ENCODE results near the gene TCAF1. TPM values are rescaled to one million over a fixed set of nuclear protein-coding genes. Genes with fewer than 3 reads are reported as not detected.

TCAF1 gene
- polyA plus RNA-seq, 1 donor from 2014 or later: 172 TPM

DNA sequence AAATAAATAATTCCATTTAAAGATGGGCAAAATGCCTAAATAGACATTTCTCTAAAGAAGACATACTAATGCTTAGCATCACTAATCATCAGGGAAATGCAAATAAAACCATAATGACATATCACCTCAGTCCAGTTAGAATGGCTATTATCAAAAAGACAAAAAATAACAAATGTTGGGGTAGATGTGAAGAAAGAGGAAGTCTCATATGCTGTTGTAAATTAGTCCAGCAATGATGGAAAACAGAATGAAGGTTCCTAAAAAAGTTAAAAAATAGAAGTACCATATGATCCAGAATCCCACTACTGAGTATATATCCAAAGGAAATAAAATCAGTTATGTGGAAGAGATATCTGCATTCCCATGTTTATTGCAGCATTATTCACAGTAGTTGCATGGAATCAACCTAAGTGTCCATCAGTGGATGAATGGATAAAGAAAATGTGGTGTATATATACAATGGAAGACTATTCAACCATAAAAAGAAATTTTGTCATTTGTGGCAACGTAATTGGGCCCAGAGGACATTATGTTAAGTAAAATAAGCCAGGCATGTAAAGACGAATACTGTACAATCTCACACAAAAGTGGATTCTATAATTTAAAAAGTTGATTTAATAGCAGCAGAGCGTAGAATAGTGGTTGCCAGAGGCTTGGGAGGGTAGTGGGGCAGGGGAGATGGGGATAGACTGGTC lies 52.0 kb downstream of the TCAF1 start:
- Histone ChIP-seq H3K36me3 (ENCODE audit: insufficient read depth, low read length) (peaks cover 3% of the 10 kb centered on the region), H2AFZ (ENCODE audit: low read depth, low read length) (no peak overlapping the region), H3K27me3 (ENCODE audit: insufficient read depth, low read depth, low read length) (no peaks in the 10 kb centered on the region), H4K20me1 (ENCODE audit: insufficient read depth) (no peaks in the 10 kb centered on the region), H3K27ac (ENCODE audit: low read length) (no peak overlapping the region), H3K9me3 (ENCODE audit: low read length) (no peaks in the 10 kb centered on the region), H3K4me2 (ENCODE audit: low read length) (no peak overlapping the region), H3K79me2 (replicated peaks; ENCODE audit: insufficient read depth, low read length) (no peaks in the 10 kb centered on the region), H3K9ac (ENCODE audit: low read length) (no peak overlapping the region), H3F3A (ENCODE audit: insufficient read depth, low read length, poor library complexity, severe bottlenecking) (no peaks in the 10 kb centered on the region), H3K4me3 (ENCODE audit: low read length) (no peak overlapping the region), H3K9me2 (ENCODE audit: insufficient read depth, low read length) (no peaks in the 10 kb centered on the region)
- TF ChIP-seq POLR2AphosphoS5 (IDR thresholded peaks at IDR 0.05) (peak; percentile 54), RAD21 (conservative IDR thresholded peaks at IDR 0.05) (no peak), EZH2 (IDR thresholded peaks at IDR 0.05; ENCODE audit: borderline replicate concordance, insufficient read depth, low read length, poor library complexity, severe bottlenecking) (no peak), EP300 (conservative IDR thresholded peaks at IDR 0.05; ENCODE audit: poor library complexity, severe bottlenecking) (peak; percentile 72), MXI1 (conservative IDR thresholded peaks at IDR 0.05; ENCODE audit: poor library complexity, severe bottlenecking) (no peak)
- TF ChIP-seq, protein P1, sequence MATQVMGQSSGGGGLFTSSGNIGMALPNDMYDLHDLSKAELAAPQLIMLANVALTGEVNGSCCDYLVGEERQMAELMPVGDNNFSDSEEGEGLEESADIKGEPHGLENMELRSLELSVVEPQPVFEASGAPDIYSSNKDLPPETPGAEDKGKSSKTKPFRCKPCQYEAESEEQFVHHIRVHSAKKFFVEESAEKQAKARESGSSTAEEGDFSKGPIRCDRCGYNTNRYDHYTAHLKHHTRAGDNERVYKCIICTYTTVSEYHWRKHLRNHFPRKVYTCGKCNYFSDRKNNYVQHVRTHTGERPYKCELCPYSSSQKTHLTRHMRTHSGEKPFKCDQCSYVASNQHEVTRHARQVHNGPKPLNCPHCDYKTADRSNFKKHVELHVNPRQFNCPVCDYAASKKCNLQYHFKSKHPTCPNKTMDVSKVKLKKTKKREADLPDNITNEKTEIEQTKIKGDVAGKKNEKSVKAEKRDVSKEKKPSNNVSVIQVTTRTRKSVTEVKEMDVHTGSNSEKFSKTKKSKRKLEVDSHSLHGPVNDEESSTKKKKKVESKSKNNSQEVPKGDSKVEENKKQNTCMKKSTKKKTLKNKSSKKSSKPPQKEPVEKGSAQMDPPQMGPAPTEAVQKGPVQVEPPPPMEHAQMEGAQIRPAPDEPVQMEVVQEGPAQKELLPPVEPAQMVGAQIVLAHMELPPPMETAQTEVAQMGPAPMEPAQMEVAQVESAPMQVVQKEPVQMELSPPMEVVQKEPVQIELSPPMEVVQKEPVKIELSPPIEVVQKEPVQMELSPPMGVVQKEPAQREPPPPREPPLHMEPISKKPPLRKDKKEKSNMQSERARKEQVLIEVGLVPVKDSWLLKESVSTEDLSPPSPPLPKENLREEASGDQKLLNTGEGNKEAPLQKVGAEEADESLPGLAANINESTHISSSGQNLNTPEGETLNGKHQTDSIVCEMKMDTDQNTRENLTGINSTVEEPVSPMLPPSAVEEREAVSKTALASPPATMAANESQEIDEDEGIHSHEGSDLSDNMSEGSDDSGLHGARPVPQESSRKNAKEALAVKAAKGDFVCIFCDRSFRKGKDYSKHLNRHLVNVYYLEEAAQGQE (IDR thresholded peaks at IDR 0.05; ENCODE audit: borderline replicate concordance): peak; percentile 31
- TF ChIP-seq, protein P2, sequence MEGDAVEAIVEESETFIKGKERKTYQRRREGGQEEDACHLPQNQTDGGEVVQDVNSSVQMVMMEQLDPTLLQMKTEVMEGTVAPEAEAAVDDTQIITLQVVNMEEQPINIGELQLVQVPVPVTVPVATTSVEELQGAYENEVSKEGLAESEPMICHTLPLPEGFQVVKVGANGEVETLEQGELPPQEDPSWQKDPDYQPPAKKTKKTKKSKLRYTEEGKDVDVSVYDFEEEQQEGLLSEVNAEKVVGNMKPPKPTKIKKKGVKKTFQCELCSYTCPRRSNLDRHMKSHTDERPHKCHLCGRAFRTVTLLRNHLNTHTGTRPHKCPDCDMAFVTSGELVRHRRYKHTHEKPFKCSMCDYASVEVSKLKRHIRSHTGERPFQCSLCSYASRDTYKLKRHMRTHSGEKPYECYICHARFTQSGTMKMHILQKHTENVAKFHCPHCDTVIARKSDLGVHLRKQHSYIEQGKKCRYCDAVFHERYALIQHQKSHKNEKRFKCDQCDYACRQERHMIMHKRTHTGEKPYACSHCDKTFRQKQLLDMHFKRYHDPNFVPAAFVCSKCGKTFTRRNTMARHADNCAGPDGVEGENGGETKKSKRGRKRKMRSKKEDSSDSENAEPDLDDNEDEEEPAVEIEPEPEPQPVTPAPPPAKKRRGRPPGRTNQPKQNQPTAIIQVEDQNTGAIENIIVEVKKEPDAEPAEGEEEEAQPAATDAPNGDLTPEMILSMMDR (IDR thresholded peaks at IDR 0.05; ENCODE audit: poor library complexity, severe bottlenecking): no peak

DNA sequence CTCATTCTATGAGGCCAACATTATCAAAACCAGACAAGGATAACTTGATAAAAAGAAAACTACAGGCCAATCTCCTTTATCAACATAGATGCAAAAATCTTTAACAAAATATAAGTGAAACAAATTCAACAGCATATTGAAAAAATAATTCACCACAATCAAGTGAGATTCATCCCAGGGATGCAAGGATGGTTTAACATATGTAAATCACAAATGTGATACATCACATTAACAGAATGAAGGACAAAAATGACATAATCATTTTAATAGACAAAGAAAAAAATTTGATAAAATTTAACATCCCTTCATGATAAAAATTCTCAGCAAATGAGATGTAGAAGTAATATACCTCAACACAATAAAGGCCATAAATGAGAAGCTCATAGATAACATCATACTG lies 53.8 kb downstream of the TCAF1 start:
- Histone ChIP-seq H2AFZ (ENCODE audit: low read depth, low read length) (no peak overlapping the region), H3K9me2 (ENCODE audit: insufficient read depth, low read length) (no peaks in the 10 kb centered on the region), H3K9me3 (ENCODE audit: low read length) (no peaks in the 10 kb centered on the region), H3K79me2 (replicated peaks; ENCODE audit: insufficient read depth, low read length) (no peaks in the 10 kb centered on the region), H3K36me3 (ENCODE audit: insufficient read depth, low read length) (peaks cover 3% of the 10 kb centered on the region), H3K27me3 (ENCODE audit: insufficient read depth, low read depth, low read length) (no peaks in the 10 kb centered on the region), H3K9ac (ENCODE audit: low read length) (no peak overlapping the region), H3K4me3 (ENCODE audit: low read length) (no peak overlapping the region), H4K20me1 (ENCODE audit: insufficient read depth) (no peaks in the 10 kb centered on the region), H3F3A (ENCODE audit: insufficient read depth, low read length, poor library complexity, severe bottlenecking) (no peaks in the 10 kb centered on the region), H3K4me2 (ENCODE audit: low read length) (no peak overlapping the region), H3K27ac (ENCODE audit: low read length) (no peak overlapping the region)
- TF ChIP-seq SMC3 (conservative IDR thresholded peaks at IDR 0.05; ENCODE audit: poor library complexity) (no peak), EZH2 (IDR thresholded peaks at IDR 0.05; ENCODE audit: borderline replicate concordance, insufficient read depth, low read length, poor library complexity, severe bottlenecking) (no peak), POLR2AphosphoS5 (IDR thresholded peaks at IDR 0.05) (no peak), EP300 (conservative IDR thresholded peaks at IDR 0.05; ENCODE audit: poor library complexity, severe bottlenecking) (no peak), RAD21 (conservative IDR thresholded peaks at IDR 0.05) (no peak), MXI1 (conservative IDR thresholded peaks at IDR 0.05; ENCODE audit: poor library complexity, severe bottlenecking) (no peak), TAF1 (IDR thresholded peaks at IDR 0.05; ENCODE audit: low read depth) (no peak)
- TF ChIP-seq, protein P2 (IDR thresholded peaks at IDR 0.05; ENCODE audit: poor library complexity, severe bottlenecking): no peak
- TF ChIP-seq, protein P1 (IDR thresholded peaks at IDR 0.05; ENCODE audit: borderline replicate concordance): no peak

All from neural cell (in vitro differentiated cells).